HUDEP-2 (cell line): ENCODE data around the gene BCL6B.
A peak's percentile ranks its signal among the peaks of the same experiment; 100 is the strongest.

ENCODE experiments used
- DNase-seq, 76 experiments: peaks; one replicate each; lab custom pipeline; 2025; ENCODE audit not compliant: unreplicated experiment in 76 of 76; lab: John Stamatoyannopoulos, UW

BCL6B gene

DNA sequence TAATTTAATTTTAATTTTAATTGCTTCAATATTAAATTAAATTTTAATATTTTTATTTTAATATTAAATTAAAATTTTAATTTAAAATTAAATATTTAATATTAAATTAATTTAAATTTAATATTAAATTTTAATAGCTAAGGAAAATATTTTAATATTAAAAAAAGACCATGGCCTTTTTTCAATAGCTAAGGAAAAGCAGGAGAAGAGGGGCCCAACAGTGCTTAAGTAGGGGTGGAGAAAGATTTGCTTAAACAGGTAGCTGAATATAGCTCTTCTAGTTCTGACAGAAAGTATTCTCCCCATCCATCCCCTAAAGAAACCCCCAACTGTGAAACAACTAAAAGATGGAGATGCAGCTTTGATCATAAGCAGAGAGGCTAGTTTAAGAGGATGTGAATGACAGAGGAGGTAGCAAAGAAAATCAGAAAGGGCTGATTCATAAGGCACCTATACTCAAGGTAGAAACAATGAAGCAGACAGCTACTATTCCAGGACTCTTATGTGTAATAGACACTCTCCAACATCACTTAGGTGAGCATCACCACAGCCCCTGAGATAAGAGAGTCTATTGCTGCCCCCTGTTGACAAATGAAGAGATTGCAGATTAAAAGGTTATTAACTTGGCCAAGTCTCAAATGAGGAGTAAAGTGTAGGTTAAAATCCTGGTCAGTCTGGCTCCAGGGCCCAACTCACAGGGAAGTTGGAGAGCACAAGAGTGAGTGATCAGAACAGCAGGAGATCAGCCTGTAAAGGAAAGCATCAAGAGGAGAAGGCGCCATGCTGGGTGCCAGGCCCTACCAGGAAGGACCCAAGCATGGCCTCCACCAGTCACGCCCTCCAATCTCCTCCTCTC is 18.2 kb upstream of the BCL6B start:
- peak in 33 of 76 experiments; percentile 20 to 77 (median 57) for DNase-seq

DNA sequence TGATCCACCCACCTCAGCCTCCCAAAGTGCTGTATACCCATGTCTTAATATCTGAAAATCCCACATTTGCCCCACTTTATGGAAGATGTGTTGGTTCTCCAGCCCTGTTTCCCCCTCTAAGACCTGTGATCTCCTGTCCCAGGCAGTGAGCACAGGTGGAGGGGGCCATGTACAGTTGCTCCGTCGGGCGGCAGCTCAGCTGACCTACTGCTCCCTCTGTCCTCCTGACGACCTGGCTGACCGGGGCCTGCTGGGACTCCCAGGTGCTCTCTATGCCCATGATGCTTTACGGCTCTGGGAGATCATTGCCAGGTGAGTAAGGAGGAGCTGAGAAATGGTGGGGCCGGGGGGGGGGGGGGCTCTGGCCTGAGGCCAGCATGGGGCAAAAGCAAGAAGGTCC is 17.1 kb upstream of the BCL6B start:
- no peak for DNase-seq

DNA sequence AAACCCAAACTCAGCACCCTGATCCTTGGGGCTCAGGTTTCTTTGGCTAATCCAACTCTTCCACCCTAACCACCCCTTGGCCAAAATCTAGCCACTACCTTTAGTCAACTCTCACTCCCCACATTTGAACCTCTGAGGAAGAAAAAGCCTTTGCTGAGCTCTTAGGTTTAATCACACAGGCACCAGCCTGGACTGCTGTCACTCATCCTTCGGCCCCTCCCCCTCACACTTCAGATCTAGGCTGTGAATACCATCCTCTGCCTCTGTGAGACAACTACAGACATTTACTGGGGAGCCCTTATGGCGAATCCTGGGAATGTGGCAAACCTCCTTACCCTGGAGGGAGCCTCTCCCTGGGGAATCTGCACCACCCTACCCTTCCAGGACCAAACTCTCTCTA is 15.7 kb upstream of the BCL6B start:
- peak in 5 of 76 experiments; percentile 8 to 14 (median 9) for DNase-seq

DNA sequence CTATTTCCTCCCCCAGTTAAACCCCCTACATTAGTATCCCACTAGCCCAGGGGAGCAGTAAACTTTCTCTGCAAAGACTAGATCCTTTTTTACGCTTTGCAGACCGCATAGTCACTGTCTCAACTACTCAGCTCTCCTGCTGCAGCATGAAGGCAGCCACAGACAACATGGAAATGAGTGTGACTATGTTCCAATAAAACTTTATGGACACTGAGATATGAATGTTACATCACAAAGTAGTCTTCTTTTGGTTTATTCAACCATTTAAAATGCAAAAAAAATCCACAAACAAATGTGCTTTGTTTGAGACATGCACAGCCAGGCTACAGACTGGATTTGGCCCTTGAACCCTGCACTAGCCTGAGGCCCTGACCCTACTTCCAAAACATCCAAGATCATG is 12.3 kb upstream of the BCL6B start:
- DNase-seq, result no peak

DNA sequence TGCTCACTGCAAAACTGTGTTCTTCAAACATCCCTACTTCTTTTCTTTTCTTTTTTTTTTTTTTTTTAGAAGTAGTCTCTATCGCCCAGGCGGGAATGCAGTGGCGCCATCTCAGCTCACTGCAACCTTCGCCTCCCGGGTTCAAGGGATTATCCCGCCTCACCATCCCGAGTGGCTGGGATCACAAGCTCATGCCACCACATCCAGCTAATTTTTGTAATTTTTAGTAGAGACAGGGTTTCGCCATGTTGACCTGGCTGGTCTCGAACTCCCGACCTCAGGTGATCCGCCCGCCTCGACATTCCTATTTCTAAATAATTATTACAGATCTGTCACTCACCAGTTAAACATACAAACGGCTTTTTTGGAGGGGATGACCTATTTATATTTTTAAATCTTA is 11.4 kb upstream of the BCL6B start:
- DNase-seq, result no peak

DNA sequence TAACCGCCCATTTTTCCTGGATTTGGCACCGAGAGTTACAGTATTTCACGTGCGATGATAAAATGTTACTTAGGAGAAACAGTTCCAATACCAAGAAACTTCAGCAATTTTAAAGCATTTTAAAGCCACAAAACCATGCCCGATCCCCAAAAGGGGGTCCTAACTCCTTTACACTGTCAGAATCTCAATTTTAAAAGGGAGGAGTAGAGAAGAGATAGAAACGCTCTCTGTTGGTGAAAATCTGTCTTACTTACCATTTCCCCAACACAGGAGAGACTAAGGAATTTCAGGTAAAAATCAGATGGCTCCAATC is 11.0 kb upstream of the BCL6B start:
- DNase-seq, result no peak

DNA sequence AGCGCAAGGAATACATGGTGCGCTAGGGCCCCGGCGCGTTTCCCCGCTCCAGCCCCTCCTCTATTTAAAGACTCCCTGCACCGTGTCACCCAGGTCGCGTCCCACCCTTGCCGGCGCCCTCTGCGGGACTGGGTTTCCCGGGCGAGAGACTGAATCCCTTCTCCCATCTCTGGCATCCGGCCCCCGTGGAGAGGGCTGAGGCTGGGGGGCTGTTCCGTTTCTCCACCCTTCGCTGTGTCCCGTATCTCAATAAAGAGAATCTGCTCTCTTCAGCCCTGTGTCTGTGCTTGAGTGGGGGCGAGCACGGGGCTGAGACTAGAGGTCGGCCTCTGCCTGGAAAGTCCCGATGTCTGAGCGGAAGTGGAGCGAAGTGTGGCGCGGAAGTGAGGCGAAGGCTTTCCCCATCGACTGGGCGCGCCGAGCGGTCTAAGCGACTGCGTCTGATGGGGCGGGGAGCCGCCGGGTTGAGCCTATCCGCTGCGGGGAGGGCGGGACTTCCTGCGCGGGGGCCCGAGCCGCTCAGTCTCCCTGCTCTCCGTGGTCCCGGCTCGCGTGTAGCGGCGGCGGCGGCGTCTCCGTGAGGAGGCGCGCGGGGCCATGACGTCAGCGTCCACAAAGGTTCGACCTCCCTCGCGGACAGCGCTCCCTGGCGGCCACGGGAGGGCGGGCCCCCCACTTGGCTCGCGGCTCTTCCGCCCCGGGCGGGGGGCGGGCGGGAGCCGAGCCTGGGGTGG is 8.4 kb upstream of the BCL6B start:
- DNase-seq, result peak in 74 of 76 experiments; percentile 39 to 97 (median 93)

DNA sequence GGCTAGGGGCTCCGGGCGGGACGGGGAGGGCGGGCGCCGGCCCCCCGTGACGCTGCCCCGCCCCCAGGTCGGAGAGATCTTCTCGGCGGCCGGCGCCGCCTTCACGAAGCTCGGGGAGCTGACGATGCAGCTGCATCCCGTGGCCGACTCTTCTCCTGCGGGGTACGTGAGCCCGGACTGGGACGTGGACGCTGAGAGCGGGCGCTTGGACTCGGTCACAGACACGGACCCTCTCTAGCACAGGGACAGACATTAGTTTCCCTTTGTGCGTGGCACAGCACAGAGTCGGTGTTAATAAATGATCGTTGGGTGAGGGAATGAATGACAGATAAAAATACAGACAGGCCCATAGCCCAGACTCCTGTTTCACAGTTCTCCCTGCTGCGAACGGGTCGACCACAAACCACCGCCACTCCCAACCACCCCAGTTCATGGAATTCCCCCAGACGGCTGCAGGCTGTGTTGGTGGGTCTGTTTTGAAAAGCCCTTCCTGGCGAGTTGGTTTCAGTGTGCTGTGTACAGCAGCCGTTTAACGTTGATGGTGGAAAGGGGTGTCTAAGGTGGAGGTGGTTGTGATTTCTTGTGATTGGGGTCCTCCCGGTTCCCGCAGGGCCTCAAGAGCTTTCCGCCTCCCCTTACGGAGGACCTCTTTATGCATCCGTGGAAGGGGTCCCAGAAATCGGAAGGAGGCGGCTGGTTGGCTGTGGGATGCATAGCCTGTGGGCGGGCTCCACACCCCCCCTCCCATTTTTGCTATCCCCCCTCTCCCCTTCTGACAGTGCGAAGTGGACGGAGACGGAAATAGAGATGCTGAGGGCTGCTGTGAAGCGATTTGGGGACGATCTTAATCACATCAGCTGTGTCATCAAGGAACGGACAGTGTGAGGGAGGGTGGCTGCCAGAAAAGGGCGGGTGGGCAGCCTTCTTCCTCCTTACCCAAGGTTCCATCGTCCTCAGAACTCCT is 7.6 kb upstream of the BCL6B start:
- DNase-seq, result peak in 36 of 76 experiments; percentile 2 to 75 (median 28)

DNA sequence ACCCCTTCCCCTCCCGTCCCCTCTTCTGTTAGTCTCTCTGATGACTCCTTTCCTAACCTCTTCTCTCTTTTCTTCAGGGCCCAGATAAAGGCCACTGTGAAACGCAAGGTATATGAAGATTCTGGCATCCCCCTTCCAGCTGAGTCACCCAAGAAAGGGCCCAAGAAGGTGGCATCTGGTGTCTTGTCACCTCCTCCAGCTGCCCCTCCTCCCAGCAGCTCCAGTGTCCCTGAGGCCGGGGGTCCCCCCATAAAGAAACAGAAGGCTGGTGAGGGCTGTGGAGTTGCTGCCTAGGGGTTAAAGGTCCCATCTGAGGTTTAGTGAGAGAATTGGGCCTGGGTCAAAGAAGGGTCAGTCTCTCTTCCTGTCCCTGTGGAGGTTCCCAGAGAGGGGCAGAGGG is 6.4 kb upstream of the BCL6B start:
- no peak for DNase-seq

DNA sequence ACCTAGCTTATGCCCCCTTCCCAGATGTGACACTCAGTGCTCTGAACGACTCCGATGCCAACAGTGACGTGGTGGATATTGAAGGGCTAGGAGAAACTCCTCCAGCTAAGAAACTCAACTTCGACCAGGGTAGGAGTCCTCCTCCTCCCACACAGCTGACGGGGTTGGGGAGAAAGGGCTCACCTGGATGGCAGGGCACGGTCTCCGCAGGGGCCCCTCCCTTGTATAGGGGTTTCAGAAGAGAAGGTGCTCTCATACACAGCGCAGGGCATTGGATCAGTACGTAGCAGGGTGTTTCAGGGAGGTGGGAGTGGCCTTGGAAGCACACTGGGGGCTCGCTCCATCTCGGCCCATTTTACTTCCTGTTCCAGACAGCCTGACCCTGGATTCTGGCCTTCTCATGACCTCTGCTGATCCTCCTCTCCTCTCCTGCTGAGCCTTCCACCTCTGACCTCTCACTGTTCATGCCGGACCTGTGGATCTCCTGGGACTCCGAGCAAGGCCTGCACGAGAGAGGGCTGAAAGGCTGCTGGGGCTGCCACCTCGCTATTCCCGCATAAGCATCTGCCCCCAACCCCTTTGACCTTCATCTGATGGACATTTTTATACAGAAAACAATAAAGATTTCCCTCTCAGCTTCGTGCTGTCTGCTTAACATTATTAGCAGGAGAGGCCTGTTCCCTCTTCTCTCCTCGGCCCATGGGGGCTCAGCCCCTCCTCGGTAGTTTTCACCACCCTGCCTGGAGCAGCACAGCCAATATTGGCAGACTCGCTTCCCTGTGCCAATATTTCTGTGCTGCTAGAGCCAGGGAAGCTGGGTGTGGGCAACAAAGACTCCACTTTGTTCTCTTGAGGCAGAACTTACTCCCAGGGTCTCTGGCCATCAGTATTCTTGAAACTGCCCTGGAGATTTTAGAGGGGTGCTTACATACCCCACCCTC is 5.7 kb upstream of the BCL6B start:
- no peak for DNase-seq

DNA sequence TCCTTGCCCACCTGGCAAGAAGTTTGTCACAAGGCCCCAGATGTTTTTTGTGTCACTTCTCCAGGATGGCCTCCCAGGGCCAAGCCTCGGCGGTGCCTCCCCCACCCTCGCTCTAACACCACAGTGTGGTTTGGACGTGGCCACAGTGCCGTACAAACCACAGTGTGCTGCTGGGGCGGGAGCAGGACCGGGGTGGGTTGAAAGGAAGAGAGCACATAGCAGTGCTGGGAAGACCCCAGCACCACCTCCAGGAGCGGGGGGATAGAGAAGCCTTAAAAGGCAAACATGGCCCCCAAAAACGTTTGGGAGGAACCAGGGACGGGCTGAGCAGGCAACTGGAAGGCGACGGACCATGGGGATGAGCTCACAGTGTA is 5.0 kb upstream of the BCL6B start:
- peak in 5 of 76 experiments; percentile 16 to 34 (median 23) for DNase-seq

DNA sequence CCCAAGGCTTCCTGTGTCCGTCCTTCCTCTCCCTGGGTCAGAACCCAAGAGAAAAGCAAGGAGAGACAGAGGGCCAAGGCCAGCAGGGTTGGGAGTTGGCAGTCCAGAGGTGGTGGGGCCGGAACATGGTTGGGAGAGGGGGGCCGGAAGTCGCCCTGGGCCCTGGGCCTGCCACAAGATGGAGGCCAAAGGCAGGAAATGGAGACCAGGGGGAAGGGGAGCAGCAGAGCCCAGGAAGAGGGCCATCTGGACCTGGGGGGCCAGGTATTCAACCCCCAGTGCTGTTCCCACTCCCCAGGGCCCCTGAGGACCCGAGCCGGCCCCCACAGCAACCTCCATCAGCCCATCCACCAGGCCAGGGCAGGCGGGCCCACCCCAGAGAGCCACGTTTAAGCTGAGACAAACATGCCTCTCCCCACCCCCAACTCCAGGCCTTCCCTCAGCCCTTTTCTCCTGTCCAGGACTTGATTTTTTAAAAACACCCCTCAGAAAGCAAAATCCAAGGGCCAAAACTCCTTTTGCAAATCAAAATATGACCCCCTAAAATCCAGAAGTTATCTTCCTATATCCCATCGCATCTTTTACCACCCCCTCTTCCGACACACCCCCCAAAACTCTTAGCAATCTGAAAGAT is 4.4 kb upstream of the BCL6B start:
- DNase-seq, result no peak

DNA sequence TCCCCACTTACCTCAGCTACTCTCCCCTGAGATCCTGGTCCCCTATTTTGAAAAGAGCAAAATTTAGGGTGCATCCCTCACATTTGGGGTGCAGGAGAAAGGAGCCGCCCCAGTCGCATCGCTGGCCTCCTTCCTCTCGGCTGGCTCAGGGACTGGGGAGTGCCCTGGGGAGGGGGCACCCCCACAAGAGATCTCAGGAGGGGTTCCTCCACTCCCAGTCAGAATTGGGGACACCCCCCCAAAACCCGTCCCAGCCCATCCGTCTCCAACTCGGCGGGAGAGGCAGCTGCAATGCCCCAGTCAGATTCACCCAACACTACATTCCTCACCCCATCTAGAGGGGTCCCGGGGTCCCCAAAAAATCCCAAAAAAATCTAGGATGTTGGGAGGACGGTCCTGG is 3.5 kb upstream of the BCL6B start:
- DNase-seq, result no peak

DNA sequence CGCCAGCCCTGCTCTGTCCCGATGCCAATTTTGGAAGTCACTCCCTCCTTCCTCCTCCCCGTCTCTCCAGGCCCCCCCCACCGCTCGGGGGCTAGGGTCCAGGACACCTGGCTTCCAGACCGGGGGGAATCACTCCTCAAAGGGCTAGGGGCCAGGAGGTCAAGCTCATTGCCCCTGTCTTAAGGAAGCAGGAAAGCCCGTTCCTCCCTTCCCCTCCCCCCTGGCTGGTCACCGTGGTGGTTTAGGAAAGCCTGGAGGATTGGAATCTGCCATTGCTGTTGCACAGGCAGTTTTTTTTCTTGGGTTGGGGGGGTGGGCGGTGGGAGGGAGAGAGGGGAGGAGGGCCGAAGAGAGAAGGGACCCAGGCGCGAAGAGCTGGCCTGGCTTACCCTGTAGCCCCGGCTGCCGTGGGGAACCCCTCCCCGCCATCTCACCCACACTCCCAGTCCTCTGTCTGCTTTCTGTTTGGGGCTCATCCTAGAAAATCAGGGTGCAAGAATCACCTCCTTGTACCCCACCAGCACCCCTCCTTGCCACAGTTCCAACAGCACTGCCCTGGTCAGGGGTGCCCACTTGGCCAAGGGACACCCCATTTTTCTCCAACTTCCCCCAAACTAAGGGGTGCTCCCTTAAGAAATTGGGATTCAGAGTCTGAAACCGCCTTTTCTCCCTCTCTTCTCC is 2.9 kb upstream of the BCL6B start:
- peak in 4 of 76 experiments; percentile 12 to 27 (median 18) for DNase-seq

DNA sequence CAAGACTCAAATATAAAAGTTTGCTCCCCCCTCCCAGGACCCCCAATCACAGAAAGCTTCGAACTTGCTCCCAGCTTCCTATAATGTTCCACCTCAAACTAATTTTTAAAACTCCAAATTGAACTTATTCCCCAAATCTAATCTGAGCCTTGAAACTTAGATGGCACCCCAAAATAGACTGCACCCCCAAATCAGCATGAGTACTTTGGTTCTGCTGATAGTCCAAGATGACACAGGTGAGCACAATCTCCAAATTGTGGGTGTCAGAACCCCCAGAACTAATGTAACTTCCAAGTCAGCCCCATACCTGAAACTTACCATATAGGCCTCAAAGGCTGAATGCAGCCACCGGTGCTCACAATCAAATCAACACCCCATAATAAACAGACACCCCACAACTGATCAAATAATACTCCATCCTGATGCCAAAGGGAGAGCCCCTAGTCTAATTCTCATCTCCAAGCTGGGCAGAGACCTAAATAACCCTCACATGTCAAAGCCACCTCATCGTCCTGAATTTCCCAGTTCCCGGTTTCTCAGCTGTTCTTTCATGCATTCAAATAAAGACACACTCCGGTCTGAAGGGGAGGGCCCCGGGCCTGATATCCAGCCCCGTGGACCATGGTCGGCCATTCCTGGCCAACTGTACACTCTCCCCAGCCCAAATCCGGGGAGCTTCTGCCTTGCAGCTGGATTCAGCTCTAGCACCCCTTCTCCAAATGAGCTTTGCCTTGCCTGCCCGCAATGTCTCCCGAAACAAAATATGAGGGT is 1.8 kb upstream of the BCL6B start:
- no peak for DNase-seq

DNA sequence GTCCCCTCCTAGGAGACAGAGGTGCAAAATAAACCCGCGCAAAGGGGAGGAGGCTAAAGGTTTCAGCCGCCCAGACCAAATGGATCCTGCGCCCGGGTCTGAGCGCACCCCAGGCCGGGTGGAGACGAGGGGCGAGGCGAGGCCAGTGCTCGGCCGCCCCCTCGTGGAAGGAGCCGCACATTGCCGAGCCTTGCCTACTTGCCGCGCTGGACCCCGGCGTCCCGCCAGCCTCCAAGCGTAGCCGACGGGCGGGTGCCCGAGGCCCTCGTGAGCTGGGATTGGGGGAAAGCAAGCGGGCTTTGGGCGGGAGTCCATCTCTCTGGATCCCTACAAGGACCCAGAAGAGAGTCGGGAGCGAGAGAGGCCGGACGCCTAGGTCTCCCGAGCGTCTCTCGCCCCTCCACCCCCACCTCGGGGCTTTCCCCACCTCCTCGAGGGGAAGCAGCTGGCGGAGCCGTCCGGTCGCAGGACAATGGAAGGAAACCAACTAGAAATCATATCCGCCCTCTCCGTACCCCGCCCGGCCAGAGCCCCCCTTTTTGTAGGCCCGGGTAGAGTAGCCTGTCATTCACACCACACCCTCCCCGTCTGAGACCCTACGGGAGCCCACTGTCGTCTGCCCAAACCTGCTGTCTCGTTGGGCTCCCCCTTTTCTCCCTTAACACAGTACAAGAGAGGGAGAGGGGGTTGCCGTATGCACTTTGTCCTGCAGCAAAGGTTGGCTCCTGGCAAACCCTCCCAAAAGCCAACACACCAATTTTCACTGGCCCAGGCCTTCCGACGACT is 664 bp upstream of the BCL6B start:
- peak in 63 of 76 experiments; percentile 20 to 79 (median 58) for DNase-seq
